Activated T-cell treated with anti-CD3 and anti-CD28 coated beads for 1 hour (primary cell): ENCODE data around the gene MSH2.
"Not testable (repeated sequence)": the region's sequence is repeated elsewhere in the genome, so short reads cannot be mapped to it uniquely, and the experiment has no call there.

Experiments
- DNase-seq: peaks from one replicate; pipeline ENCODE4 v3.0.0-alpha.2; 2020; ENCODE audit warnings: low read depth

The MSH2 gene

DNA sequence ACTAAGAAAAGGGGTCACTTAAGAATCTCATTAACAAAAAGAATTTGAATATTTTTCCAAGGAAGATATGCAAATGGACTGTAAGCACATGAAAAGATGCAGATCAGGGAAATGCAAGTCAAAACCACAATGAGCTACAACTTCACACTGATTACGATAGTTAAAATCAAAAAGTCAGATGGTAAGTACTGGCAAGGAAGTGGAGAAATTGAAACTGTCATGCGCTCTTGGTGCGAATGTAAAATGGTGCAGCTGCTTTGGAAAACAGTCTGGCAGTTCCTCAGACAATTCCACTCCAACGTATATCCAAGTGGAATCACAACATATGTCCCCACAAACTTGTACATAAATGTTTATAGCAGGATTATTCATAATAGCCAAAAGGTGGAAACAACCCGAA lies 81.4 kb downstream of the MSH2 start:
- no peak for DNase-seq

- no peak for DNase-seq
Observed at GRCh38 chr2:47485177-47485576, 82.2 kb downstream of the MSH2 start.

- DNase-seq: no peak
Observed at GRCh38 chr2:47485751-47486300, 82.9 kb downstream of the MSH2 start.

GRCh38 chr2:47486841-47487497 lies 84.0 kb downstream of the MSH2 start:
- no peak for DNase-seq

- no peak for DNase-seq
Observed at GRCh38 chr2:47487498-47487875, 84.5 kb downstream of the MSH2 start.

- no peak for DNase-seq
Observed at GRCh38 chr2:47488870-47489584, 86.1 kb downstream of the MSH2 start.

DNA sequence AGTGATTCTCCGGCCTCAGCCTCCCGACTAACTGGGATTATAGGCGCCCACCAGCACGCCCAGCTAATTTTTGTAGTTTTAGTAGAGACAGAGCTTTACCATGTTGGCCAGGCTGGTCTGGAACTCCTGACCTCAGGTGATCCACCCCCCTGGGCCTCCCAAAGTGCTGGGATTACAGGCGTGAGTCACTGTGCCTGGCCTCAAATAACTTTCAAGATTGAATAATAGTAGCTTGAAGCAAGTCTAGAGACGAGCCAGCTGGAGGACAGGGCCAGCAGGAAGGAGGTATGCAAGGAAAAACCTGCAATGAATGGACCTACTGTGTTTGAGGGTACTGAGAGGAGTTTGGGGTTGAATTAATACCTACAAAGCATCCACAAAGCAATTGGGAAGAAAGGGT lies 87.5 kb downstream of the MSH2 start:
- DNase-seq: no peak

GRCh38 chr2:47493317-47494035 lies 90.5 kb downstream of the MSH2 start:
- no peak for DNase-seq

GRCh38 chr2:47494267-47495130 lies 91.5 kb downstream of the MSH2 start:
- DNase-seq: no peak

DNA sequence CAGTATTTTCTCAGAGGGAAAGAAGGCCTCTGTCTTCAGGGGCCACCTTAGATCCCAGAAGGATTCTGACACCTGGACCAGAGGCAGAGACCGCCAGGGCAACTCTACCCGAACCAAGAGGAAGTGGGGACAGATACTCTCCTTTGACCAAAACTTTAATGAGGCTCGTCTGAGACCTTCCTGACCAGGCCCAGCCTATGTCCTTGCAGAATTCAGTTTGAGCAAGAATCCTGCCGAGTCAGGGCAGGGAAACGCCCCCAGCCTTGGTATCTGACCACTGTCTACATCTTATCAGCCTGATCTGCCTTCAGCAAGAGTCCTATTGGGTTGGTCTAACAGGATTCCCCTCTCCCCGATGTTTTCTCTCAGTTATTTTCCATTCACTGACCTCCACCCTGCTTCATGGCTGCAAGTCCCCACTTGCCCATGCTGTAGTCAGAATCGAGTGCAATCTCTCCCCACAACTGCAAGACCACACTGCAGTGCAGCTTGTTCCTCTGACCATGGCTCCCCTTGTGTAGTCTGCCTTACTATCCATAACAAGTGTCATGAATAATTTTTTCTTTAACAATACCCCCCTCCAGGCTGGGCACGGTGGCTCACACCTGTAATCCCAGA lies 95.0 kb downstream of the MSH2 start:
- no peak for DNase-seq

GRCh38 chr2:47499093-47499492 lies 96.1 kb downstream of the MSH2 start:
- no peak for DNase-seq

DNA sequence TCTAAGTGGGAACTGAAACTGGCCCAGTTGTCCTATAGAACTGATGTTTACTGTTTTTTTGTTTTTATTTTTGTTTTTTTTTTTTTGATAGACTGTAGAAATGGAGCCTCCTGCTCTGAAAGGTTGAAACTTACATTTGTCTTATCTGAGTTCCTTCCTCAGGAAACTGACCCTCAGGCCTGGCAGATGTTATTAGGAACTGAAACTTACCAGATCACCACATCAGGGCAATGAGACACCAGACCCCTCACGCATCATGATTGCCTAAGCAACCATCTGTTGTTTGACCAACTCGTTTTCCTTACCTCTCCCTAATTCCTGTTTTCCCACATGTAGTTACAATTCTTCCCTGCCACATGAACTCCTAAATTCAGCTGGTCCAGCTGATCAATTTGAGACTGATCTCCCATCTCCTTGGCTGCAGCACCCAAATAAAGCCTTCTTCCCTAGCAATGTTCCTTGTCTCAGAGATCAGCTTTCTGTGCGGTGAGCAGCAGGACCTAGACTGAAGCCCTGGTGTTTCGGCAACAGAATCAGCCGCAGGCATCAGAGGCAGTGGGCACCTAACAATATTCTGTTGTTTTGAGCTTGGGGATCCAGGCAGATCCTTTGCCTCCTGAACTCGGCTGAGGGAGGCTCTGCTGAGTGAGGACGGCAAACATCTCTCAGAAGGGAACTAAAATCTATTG lies 96.8 kb downstream of the MSH2 start:
- DNase-seq: no peak

DNA sequence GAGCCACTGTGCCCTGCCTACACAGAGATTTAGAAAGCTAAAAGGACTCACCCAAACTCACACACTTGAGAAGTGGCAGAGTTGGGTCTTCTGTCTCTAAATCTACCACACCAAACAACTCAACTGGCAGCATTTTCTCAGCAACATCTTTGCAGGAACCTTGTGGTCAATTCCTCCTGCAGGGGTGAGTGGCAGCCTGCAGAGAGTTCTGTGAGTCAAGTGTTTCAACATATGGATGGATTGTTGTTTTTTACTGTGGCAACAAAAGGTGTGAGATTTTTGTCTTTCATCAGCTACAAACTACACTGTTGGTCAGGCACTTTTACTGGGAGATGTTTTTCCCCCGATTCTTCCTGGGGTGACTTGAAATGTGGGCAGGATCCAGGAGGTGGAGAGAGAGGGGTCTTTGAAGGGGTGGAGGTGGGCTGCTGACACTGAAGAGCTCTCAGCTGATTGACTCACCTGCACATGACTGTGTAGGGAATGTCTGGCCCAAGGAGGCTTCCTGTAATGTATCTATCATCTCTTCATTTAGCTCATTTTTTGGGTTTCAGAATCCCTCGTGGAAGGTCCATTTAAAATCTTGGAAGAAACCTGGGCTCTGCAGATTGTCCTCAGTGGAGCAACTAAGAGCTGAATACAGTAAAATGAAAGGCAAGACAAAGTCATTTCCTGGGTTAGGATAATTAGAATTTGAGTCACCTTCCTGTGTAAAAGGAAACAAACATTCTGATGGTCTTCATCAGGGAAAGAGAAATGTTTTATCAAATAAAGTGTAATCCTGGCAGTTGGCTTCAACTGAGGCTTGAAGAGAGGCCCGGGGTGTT lies 98.6 kb downstream of the MSH2 start:
- no peak for DNase-seq

GRCh38 chr2:47502498-47502897 lies 99.5 kb downstream of the MSH2 start:
- DNase-seq: not testable (repeated sequence)

GRCh38 chr2:47503481-47504070 lies 100.6 kb downstream of the MSH2 start:
- DNase-seq: no peak

DNA sequence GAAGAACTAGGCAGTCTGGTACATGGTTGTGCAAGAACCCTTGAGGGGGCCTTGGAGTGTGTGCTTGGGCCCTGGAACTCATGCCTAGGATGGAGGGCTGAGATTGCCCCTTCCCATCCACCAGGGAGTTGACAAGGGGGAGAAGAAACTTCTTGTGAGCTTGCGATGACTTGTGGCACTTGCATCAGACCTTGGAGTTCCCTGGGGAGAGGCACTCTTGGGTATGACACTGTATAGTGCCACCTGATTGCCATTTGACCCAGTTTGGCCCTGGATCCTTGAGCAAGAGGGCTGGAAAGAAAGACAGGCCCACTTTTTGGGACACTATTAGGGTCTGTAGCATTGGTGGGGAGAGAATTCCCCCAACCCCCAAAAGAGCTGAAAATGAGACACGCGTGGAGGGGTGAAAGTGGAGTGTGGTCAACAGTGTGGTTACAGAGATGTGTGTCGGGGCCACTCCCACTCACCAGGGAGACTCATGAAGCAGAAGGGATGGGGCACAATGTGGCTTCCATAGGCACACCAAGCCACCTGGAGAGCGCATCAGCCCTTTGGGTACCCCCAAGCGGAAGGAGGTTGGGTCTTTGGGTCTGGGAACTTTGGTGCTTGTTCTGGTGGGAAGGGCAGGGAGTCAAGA lies 101.3 kb downstream of the MSH2 start:
- DNase-seq: no peak

DNA sequence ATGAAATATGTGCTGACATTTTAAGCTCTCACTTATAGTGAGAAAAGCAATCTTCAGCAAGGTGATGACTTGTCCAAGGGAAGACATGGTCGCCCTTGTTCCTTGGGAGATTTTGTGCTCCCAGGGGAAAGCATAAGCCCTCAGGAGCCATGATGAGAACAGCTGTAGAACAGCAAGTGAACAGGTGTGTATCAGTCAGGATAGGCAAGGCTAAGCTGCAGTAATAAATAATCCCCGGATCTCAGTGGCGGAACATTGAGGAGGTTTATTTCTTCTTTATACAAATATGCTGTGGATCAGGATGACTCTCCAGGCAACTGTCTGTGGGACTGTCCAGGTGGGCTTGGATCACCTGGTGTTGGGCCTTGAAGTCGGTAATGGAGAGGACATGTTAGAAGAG lies 103.1 kb downstream of the MSH2 start:
- no peak for DNase-seq

- DNase-seq: no peak
Observed at GRCh38 chr2:47506436-47506835, 103.5 kb downstream of the MSH2 start.

- no peak for DNase-seq
Observed at GRCh38 chr2:47508080-47508479, 105.1 kb downstream of the MSH2 start.
